Measurements from ENCODE around the gene SLC39A13. TPM values are rescaled to one million over a fixed set of nuclear protein-coding genes. Genes with fewer than 3 reads are reported as not detected.

The SLC39A13 gene
- total and polyA plus RNA-seq, 2 of the 13 experiments (the other 11 are each of a cell fraction or from before 2014, with no cell fraction given): 15.3 to 30.5 TPM

DNA sequence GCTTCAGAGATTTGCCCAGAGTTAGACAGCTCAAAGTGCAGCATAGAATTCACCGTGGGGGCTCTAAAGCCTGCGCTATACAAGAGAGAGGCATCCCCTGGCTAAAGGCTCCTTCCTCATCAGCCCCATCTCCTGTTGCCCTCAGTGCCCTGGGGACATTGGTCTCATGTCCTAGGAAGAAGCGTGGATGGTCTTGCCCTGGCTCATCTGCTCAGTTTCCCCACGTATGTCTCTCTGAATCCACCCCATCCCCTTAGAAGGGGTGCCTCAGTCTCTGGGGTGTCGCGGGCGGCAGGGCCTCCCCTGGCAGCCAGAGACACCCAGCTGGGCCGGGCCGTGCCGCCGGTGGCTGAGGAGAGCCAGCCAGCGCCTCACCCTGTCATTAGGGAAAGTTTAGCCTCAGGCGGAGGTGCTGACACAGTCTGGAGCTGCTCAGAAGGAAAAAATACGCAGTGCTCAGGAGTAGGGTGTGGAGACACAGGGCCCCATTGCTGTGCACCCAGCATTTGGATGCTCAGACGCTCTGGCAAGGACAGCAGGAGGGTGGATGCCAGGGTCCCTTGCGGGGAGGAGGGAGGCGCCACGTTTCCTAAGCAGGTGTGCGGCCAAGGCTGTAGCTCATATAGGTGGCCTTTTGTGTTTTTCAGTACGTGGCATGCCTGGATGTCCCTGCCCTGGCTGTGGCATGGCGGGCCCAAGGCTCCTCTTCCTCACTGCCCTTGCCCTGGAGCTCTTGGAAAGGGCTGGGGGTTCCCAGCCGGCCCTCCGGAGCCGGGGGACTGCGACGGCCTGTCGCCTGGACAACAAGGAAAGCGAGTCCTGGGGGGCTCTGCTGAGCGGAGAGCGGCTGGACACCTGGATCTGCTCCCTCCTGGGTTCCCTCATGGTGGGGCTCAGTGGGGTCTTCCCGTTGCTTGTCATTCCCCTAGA, 1.3 kb downstream of the SLC39A13 start (continued):
- TF ChIP-seq, protein P1, sequence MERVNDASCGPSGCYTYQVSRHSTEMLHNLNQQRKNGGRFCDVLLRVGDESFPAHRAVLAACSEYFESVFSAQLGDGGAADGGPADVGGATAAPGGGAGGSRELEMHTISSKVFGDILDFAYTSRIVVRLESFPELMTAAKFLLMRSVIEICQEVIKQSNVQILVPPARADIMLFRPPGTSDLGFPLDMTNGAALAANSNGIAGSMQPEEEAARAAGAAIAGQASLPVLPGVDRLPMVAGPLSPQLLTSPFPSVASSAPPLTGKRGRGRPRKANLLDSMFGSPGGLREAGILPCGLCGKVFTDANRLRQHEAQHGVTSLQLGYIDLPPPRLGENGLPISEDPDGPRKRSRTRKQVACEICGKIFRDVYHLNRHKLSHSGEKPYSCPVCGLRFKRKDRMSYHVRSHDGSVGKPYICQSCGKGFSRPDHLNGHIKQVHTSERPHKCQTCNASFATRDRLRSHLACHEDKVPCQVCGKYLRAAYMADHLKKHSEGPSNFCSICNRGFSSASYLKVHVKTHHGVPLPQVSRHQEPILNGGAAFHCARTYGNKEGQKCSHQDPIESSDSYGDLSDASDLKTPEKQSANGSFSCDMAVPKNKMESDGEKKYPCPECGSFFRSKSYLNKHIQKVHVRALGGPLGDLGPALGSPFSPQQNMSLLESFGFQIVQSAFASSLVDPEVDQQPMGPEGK (CRISPR knock-in tag; IDR thresholded peaks at IDR 0.05): 0 out of 2 replicates have a peak, but pooled peaks have one; percentile 32

GRCh38 chr11:47410370-47411264, 2.2 kb downstream of the SLC39A13 start:
- ATAC-seq (no peak), DNase-seq (ENCODE audit: low spot score) (no peak), FAIRE-seq (no peak)
- in situ Hi-C loops (cut with HindIII; ENCODE audit: extremely low pct_ligation_motif_present, low pct_unique_long_range_greater_than_20kb) (no loop called here), intact Hi-C loops (cut with micrococcal nuclease; ENCODE audit: unreplicated experiment) (no loop called here)
- BruUV-seq (replicated peaks): no TSS peak
- ChIA-PET POLR2A (interaction anchor here (1.2 to 4.9 kb wide), 2 partner anchors 16 to 26 kb away, joined by 3 to 33 read pairs; partner anchors contain the start of gene PSMC3), CTCF (ENCODE audit: low intra/inter-chr PET ratio, low total read pairs) (no interaction called here)
- TF ChIP-seq ZNF441 (CRISPR knock-in tag; IDR thresholded peaks at IDR 0.05; ENCODE audit: borderline replicate concordance): no peak
- no peak for TF ChIP-seq ZSCAN29 (CRISPR knock-in tag; conservative IDR thresholded peaks at IDR 0.05)
- no peak for TF ChIP-seq PBX3 (CRISPR knock-in tag; IDR thresholded peaks at IDR 0.05; ENCODE audit: borderline replicate concordance)
- no peak for TF ChIP-seq BHLHE40 (IDR thresholded peaks at IDR 0.05; ENCODE audit: low read length)
- peak; percentile 91 for TF ChIP-seq ZNF768 (CRISPR knock-in tag; IDR thresholded peaks at IDR 0.05)
- no peak overlapping the region for H3K27ac ChIP-seq (ENCODE audit: extremely low read length, insufficient read depth, low read length)
- no peak overlapping the region for H2AFZ ChIP-seq (ENCODE audit: low read length)
- WGBS (ENCODE audit: low lambda C conversion rate): 89% methylated on average over 8 of the region's 12 CpGs
- peaks cover 0 to 7% of the 10 kb centered on the region in 2 experiments; a peak in 3 of 5 replicates for H3K36me3 ChIP-seq (replicated peaks in 1 of 2; ENCODE audit: control insufficient read depth in 1 of 2, insufficient read depth in 2 of 2, low read length in 2 of 2)
- H3K27me3 ChIP-seq (ENCODE audit: control insufficient read depth in 1 of 2, insufficient read depth in 2 of 2, low read length in 2 of 2): no peaks in the 10 kb centered on the region; a peak in 1 of 5 replicates
- no peaks in the 10 kb centered on the region for H4K20me1 ChIP-seq (ENCODE audit: insufficient read depth, low read length)
- 0 out of 6 replicates have a peak overlapping the region, but pooled peaks of 1 of the 3 experiments have one; percentile 91 for H3K4me3 ChIP-seq (replicated peaks in 1 of 3; ENCODE audit: insufficient read depth in 1 of 3, low read depth in 2 of 3, low read length in 3 of 3)
- peaks cover 26% of the 10 kb centered on the region for H3K4me1 ChIP-seq (ENCODE audit: insufficient read depth, low read length)
- no peaks in the 10 kb centered on the region for H3K9me3 ChIP-seq (ENCODE audit: low read length)
- H3K9ac ChIP-seq (ENCODE audit: insufficient read depth, low read depth, low read length): no peak overlapping the region
- H3K79me2 ChIP-seq (ENCODE audit: insufficient read depth, low read length): peaks cover 9% of the 10 kb centered on the region
- no peak overlapping the region for H3K4me2 ChIP-seq (ENCODE audit: low read depth, low read length)
